GM21381 (cell line): ENCODE data around the gene DEFB113.
"Not testable (repeated sequence)": the region's sequence is repeated elsewhere in the genome, so short reads cannot be mapped to it uniquely, and the experiment has no call there.

Source experiments
- ATAC-seq: cut with Tn5 transposase; IDR thresholded peaks from one replicate; pipeline ENCODE4 v1.9.1; 2021; ENCODE audit warnings: mild to moderate bottlenecking, moderate library complexity; ENCODE audit not compliant: unreplicated experiment

Gene DEFB113, protein sequence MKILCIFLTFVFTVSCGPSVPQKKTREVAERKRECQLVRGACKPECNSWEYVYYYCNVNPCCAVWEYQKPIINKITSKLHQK

GRCh38 chr6:49969605-49970004 is at the start of gene DEFB113:
Gene DEFB113 (minus strand): TSS chr6:49969625. CDS start chr6:49969625, 0 bp downstream.
- no peak for ATAC-seq

- ATAC-seq = no peak
These were observed 38.4 kb upstream of the DEFB113 start for GRCh38 chr6:50007819-50008218.

DNA sequence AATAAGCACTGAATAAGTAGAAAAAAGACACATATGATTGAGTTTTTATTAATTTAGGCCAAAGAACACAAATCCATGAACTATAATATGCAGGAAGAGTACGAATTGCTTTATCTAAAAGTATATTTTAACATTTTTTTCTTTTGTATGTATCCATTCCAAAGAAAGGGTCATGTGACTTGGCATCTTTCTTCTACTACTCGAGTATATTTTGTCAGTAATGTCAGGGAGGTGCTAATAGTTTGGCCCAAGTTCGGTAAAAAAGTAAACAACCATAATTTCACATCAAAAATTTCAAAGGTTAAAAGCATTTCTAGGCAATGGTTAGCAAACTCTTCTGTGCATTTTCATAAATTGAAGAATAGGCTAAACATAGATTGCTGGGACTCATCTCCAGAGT is 33.7 kb upstream of the DEFB113 start:
- ATAC-seq = no peak

DNA sequence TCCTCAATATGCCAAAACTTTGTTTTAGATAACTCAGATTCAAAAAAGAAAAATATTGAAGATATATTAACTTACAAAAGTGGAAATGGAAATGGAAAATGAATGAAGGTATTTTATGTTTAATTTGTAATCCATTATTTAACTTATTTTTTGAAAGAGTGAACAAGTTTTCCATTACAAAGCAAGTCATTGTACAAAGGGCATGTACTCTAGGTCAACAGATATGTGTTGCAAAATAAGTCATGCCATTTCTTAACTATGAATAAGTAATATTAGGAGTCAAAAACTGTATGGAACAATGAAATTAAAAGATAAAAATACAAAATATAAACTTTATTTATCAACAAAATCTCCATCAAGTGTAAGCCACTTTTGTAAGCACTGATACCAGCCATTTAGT is 25.9 kb upstream of the DEFB113 start:
- no peak for ATAC-seq

- no peak for ATAC-seq
These were observed 19.5 kb upstream of the DEFB113 start for GRCh38 chr6:49988900-49989299.

DNA sequence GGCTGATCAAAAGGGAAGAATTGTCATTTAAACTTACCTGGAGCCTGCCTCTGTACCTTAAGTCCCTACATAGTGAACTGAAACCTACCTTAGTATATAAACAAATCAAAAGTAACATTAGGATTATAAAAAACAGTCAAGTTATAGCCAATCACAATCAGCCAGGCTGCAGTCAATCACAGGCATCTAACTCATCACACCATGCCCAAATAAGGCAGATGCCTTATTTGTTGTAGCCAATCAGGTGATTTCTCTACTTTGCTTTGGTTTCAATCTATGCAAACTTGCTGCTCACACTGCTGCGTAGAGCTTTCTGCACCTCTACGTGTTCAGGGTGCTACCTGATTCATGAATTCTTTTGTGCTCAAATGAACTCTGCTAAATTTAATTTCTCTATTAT is 18.3 kb upstream of the DEFB113 start:
- no peak for ATAC-seq

DNA sequence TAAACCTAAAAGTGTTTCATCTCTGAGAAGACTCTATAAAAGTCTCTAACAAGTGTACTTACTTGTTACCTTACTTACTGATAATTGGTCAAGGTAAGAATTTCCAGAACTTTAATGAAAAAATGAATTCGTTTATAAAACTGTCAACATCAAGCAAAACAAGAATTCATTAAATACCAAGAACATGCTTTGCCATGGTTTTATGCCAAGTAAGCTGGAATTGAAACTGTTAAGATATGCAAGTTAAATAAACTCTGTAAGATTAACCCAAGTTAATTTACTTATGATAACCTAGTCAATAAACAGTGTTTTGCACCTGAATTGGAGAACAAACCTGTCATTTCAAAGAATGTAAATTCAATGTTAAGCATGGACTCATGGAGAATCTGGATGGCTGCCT is 17.1 kb upstream of the DEFB113 start:
- no peak for ATAC-seq

DNA sequence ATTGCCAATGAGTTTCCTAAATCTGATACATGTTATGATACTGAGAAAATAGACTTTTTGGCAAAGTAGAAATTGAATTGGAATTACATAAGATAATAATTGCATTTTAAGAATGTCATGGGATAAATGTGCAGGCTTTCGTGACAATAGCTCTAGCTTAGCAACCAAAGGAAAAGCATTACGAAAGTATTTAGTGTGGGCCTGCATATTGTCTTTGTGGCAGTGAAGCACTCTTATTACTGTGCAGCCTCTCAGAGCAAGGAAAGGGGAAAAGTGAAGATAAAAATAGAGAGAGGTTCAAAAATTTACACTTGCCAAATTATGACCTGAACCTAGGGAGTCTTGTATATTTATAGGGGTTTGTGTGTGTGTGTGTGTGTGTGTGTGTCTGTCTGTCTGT is 12.6 kb upstream of the DEFB113 start:
- no peak for ATAC-seq

DNA sequence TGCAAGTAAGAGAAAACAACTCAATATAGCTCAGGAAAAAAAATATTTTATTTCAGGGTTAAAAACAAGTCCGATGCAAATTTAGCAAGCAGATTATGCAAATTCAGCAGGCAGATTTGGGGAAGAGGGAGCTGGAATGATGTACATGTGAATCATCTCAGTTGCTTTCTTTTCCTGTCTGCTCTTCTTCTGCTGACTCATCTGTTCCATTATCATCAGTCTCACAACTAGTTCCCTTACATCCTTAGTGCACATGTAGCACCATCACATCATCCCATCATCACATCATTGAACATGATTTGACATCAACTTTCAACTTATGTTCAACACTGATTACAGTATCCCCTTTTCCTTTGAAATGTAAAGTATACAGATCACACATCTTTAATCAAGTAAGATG is 11.5 kb upstream of the DEFB113 start:
- ATAC-seq = no peak

DNA sequence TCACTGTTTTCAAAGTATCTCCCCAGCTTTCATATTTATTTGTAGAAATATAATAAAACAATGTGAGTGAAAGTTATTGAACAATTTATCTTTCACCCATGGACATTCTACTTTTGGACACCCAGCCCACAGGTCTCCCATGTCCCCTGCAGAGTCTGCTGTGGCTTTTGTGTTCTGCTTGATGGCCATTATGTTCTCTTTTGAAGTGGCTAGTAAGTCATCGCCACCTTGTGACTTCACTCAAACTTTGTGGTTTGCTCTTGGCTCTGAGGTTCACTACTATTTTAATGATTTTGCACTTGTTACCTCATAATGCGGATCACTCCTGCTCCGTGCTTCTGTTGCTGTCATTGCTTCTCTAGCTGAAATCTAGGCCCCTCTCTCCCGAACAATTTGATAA is 10.2 kb upstream of the DEFB113 start:
- ATAC-seq = no peak

GRCh38 chr6:49978332-49979226 is 9.2 kb upstream of the DEFB113 start:
- peak; percentile 55 for ATAC-seq

DNA sequence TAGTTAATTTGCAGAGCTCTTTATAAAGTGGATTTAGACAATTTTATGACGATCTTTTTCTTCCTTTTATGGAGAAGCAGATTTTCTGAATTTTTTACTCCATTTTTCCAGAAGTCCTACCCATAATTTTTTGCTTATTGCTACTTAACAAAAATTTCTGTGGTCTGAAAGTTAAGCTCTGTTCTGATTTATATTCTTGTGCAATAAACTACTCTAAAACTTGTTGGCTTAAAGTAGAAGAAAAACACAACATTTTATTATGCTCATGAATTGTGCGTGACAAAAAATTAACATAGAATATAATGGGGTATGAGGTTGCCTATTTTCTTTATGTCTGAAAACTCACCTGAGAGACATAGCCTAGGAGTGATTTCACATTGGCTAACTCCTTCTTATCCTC is 2.6 kb downstream of the DEFB113 start:
- no peak for ATAC-seq

DNA sequence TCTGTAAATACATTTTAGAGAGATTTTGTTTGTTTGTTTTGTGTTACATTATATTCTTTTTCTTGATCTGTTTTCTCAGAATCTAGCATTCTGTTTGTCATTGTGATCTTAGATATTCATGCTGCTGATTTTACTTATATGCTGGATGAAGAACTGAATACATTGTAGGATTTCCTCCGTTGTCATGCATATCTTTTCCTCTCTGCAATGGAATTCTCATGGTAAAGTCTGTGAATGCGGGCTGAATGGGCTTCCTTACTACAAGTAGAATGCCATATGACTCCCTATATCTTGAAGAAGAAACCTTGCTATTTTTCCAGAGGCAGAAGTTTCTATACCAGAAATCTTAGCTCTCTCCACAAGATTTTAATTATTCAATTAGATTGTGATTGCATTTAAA is 3.1 kb downstream of the DEFB113 start:
- ATAC-seq = no peak

GRCh38 chr6:49964064-49964463 is 5.4 kb downstream of the DEFB113 start, which contains the start of gene DEFB114:
Gene DEFB114 (minus strand): TSS chr6:49964164. CDS start chr6:49964105, 59 bp downstream.
- ATAC-seq = no peak

- ATAC-seq = no peak
These were observed 11.2 kb downstream of the DEFB113 start for GRCh38 chr6:49958180-49958579.

- no peak for ATAC-seq
These were observed 13.6 kb downstream of the DEFB113 start for GRCh38 chr6:49955847-49956246.

DNA sequence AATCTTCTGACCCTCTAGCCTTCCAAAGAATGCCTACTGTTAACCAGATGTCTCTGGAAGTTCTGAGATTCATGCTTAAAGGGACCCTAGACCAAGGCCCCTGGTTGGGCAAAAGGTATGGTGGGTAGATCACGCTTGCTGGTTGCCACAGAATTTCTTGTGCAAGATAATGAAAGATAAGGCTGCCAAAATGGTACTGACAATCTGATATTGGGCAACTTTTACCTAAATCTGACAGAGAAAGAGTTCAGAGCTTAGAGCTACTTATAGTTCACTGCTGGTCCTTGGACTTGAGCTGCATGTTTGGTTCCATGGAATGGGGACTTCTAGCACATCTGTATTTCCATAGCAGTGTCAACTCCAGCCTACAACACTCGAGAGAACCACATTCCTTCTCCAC is 17.5 kb downstream of the DEFB113 start:
- no peak for ATAC-seq

- no peak for ATAC-seq
These were observed 19.0 kb downstream of the DEFB113 start for GRCh38 chr6:49950415-49950751.

DNA sequence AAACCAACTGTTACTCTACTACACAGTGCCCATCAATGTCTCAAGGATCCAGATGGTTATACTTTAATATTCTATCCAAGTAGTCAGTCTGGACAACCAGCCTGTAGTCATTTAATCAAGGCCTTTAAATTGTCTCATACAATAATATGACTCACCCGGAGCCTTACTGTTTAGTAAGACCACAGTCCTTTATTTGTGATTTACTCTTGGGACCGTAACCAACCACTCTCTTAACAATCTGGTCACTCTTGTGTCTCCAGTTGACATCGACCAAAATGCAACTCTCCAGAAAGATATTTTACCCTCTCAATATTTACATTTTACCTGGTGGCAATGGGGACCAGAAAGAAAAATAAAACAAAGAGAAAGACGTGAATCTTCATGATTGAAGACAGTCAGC is 20.4 kb downstream of the DEFB113 start:
- no peak for ATAC-seq

DNA sequence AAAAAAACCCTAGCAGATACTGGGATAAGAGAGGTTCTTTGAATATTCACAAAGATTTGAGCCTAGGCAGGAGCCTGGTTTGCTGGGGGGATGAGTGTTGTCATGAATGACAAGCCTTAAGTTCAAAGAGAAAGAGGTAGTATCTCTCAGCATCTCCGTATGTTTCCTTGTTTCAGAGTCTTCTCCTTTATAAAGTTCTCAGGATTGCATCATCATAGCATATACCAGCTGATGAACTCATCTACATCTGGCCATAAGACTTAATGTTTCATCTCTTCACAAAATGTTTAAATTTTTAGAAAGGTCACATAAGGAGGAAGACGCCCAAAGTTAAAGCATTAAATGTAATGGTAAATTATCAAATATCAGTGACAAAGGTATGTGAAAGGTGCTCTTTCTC is 22.6 kb downstream of the DEFB113 start:
- no peak for ATAC-seq

- not testable (repeated sequence) for ATAC-seq
These were observed 25.4 kb downstream of the DEFB113 start for GRCh38 chr6:49944068-49944467.

DNA sequence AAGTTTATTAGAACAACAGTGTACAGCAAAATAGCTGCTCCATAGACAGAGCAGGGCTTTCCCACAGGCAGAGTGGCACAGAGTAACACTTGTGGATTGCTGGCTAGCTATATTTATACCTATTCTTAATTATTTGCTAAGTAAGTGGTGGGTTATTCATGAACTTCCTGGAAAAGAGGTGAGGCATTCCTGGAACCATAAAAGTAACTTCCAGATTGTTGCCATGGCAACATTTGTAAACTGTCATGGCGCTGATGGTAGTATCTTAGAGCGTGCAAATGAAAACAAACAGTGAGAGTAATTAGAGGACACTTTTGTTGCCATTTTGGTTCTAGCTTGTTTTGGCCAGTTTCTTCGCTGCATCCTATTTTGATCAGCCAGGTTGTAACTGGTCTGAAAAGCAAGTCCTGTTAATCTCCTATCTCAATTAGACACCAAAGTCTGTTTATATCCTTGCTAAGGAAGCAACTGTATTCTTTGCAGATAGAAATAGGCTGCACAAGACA is 29.4 kb downstream of the DEFB113 start:
- no peak for ATAC-seq
